Kidney capillary endothelial cell (primary cell): Measurements from ENCODE around the gene APLP1.
A peak's percentile ranks its signal among the peaks of the same experiment; 100 is the strongest.
"Not testable (repeated sequence)": the region's sequence is repeated elsewhere in the genome, so short reads cannot be mapped to it uniquely, and the experiment has no call there.

Experiments
- DNase-seq: peaks from one replicate; pipeline ENCODE4 v3.0.0-alpha.2; 2018; ENCODE audit warnings: low spot score

The APLP1 gene

DNA sequence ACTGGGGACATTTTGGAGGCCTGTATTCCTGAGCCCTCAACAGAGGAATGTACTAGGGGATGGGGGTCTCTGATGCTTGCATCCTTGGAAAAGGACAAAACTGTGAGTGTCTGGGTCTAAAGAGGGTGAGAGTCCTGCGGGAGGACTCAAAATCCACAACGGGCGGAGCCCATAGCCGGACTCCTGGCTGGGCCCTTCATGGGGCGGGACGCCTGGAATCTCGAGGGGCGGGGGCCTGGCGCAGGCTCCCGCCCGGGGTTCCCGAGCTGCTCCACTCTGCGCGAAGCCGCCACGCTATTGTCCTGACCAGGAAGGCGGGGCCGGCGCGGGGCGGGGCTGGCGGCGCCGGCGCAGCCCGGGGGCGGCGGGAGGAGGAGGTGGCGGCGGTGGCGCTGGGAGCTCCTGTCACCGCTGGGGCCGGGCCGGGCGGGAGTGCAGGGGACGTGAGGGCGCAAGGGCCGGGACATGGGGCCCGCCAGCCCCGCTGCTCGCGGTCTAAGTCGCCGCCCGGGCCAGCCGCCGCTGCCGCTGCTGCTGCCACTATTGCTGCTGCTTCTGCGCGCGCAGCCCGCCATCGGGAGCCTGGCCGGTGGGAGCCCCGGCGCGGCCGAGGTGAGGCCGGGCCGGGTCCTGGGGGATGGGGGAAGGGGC is at the start of gene APLP1:
Gene APLP1, plus strand, starts transcription at position 403 of the 651 bp plus-strand sequence. Its CDS starts 63 bp downstream, at position 466.
- DNase-seq = peak; percentile 40

DNA sequence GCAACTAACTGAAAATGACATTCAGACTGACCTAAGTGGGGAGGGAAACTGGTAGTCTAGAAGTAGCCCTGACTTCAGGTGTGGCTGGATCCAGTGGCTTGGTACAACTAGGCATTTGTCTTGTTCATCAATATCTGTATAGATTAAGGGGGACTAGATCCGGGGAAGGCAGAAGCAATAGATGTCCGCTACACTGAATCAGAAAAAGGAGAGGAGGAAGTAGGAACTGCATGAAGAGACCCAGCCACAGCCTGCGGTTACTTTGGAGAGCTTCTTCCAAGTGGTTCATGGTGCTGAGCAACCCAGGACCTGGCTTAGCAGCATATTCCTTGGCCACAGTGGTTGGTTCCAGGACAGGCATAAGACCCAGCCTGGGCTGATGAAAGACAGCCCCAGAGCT is 45.8 kb upstream of the APLP1 start:
- DNase-seq = no peak

DNA sequence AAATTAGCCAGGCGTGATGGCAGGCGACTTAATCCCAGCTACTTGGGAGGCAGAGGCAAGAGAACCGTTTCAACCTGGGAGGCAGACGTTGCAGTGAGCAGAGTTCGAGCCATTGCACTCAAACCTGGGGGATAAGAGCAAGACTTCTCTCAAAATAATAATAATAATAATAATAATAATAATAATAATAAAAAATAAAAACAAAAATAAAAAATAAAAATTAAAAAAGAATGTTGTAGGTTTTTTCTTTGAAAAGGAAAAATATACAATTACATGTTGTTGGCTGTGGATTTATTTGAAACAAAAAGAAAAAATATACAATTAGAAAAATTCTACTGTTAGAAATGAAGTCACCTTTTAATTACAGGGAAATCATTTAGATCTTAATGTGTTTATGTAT is 44.2 kb upstream of the APLP1 start:
- DNase-seq = no peak

DNA sequence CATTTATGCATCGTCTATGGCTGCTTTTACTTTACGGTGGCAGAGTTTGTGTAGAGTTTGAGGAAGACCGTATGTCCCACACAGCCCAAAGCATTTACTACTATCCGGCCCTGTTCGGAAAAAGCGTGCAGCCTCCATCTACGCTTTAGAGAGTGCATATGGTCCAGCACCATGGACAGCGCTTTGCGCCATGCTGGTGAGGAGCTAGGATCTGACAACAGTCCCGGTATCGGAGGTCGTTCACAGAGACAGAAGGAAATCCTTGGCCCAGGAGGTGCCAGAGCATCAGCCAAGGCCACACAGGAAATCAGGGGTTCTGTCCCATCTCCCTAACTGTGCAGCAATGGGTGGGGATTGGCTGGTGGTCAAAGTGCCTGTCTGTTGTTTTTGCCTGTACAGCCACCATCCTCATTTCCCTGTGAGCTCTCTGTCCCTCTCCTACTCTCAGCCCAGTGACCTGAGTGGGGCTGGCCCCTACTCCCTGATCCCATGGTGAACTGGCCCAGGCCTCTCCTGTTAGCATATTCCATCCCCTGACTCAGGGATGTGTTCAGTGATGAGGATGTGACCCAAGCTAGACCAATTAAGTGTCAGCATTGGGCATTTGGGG is 39.6 kb upstream of the APLP1 start:
- DNase-seq = peak; percentile 58

DNA sequence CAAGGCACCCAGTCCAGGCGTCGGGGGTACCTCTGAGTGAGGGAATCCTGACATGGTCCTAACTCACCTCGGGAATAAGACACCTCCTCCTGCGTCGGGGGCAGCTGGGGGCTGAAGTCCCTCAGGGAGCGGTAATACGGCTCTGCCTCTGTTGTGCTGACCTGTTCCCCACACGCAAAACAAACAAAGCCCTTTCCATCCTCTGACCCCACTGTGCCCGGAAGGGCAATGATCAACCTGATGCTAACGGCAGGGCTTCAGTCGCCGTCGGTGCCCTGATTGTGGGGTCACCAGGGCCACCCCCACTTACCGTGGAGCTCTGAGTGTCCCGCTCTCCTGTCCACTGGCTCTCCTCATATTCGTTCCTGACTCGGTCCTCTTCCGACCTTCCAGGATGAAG is 37.4 kb upstream of the APLP1 start:
- DNase-seq = no peak

DNA sequence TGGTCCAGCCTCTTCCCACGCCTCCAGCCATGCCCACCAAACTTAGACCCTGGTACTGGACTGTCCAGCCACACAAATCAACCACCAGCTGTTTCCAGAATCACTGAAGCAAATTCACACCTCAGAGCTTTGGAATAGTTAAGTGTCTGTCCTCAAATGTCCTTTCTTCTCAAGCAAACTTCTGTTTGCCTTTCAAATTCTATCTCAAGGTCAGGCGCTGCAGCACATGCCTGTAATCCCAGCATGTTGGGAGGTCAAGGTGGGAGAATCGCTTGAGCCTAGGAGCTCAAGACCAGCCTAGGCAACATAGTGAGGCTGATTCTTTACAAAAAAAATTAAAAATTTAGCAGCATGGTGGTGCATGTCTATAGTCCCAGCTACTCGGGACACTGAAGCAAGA is 36.3 kb upstream of the APLP1 start:
- no peak for DNase-seq

DNA sequence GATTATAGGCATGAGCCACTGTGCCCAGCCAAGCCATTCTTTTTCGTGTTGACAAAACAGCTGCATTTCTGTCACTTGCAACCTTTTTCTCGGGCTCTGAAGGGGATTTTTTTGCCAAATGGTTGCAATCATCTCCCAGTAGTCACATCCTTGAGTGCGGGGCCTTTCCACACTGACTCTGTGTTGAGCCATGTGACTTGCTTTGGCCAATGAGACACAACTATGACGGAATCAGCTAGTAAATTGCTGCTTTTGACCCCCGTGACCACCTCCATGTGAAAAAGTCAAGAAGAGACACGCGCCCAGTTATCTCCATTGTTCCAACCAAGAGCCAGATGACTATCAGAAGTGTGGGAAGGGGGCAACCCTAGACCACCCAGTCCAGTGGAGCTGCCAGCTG is 34.4 kb upstream of the APLP1 start:
- no peak for DNase-seq

DNA sequence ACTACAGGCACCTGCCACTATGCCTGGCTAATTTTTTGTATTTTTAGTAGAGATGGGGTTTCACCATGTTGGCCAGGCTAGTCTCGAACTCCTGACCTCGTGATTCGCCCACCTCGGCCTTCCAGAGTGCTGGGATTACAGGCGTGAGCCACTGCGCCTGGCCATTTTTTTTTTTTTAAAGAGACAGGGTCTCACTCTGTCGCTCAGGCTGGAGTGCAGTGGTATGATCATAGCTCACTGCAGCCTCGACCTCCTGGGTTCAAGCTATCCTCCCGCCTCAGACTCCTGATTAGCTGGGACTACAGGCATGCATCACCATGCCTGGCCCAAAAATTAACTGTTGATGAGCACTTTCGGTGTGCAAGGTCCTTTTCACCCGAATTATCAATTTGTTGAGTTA is 32.3 kb upstream of the APLP1 start:
- DNase-seq = not testable (repeated sequence)

DNA sequence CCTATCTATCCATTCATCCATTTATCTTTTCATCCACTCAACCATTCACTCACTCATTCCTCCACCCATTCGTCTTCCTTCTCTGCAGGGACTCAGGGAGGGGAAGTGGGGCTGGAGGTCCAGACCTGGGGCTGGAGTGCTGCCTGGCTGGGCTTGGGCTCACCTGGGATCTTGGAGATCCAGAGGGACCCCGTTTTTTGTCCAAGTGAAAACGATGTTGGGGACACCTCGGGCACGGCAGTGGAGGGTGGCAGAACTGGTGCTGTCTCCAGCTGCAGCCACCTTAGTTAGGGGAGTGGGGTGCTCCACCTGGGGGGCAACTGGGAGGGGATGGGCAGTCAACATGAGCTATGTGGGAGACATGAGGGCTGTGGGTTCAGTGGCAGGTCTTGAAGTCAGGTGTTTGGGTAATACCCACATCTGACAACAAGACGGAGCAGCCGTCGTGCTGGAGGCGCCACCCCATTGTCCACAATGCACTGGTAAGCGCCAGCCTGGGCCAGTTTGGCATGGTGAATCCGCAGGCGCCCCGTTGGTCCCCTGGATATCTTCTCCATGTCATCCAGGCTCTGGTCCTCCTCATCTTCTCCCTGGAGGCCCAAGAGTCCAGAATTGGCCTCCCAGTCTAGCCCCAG is 26.3 kb upstream of the APLP1 start:
- no peak for DNase-seq

DNA sequence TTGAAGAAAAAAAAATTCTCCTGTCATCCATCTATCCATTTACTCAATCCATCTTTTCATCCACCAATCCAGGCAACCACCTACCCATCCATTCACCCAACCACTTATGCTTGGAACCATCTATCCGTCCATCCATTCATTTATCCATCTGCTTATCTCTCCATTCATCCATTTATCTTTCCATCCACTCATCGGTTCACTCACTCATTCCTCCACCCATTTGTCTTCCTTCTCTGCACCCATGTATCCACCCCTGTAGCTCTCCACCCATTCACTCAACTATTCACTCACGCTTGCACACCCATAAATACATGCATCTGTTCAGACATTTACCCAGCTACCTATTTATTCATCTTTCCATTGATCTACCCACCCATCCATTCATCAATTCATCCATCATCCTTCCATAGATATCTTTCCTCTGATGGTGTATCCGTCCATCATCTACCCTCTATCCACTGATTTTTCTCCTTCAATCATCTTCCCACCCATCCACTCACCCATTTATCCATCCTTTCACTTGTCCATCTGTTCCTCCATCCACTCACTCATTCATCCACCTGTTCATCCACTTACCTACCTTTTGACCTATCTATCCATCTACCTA is 25.6 kb upstream of the APLP1 start:
- no peak for DNase-seq

DNA sequence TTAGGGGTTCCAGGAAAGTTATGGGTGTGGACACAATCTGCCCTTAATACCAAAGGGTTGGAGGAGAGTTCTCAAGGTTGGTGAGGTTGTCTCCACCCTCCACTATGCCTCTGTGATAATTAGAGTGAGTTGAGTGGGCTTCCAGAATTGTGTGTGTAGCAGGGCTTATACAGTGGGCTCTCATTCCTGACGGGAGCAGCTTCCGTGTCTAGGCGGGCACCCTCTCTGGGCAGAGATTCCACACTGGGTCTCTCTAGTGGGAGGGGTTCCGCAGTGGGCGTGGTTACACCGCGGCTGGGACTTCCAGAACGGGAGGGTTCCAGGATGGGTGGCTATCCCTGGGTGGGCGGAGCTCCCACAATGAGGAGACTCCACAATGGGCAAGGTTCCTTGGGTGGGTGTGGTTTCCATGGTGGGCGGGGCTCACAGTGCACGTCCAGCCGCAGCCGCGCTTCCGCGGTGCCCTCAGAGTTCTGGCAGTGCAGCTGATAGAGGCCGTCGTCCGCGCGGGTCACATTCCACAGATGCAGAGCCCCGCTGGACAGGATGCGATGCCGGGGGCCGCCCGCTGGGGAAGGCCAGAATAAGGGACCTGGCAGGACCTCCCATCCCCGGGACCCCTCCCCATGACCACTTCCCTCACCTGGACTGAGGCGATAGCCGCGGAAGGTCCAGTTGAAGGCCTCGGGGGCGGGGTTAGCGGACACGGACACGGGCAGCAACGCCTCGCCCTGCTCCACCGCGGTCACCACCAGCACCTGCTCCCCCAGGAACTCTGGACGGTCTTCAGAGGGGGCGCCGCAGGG is 24.5 kb upstream of the APLP1 start:
- DNase-seq = no peak

DNA sequence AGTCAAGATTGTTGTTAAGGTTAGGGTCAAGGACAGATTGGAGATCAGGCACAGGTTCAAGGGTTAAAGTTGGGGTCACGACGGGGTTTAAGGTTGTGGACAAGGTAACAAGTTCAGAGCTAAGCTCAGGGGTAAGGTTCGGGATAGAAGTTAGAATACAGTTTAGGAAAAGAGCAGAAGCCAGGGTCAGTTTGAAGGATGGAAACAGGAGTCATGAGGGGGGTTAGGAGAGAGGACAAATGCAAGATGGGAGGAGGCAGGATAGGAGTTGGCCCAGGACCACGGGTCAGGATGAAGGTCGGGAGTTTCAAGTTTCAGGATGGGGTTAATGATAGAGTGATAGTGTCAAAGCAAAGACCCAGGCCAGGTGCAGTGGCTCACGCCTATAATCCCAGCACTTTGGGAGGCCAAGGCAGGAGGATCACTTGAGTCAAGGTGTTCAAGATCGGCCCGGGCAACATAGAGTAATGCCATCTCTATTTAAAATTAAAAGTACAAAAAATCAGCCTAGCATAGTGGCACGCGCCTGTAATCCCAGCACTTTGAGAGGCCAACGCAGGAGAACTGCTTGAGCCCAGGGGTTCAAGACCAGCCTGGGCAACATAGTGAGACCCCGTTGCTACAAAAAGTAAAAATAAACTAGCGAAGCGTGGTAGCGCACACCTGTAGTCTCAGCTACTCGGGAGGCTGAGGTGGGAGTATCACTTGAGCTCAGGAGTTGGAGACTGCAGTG is 23.7 kb upstream of the APLP1 start:
- DNase-seq = no peak

DNA sequence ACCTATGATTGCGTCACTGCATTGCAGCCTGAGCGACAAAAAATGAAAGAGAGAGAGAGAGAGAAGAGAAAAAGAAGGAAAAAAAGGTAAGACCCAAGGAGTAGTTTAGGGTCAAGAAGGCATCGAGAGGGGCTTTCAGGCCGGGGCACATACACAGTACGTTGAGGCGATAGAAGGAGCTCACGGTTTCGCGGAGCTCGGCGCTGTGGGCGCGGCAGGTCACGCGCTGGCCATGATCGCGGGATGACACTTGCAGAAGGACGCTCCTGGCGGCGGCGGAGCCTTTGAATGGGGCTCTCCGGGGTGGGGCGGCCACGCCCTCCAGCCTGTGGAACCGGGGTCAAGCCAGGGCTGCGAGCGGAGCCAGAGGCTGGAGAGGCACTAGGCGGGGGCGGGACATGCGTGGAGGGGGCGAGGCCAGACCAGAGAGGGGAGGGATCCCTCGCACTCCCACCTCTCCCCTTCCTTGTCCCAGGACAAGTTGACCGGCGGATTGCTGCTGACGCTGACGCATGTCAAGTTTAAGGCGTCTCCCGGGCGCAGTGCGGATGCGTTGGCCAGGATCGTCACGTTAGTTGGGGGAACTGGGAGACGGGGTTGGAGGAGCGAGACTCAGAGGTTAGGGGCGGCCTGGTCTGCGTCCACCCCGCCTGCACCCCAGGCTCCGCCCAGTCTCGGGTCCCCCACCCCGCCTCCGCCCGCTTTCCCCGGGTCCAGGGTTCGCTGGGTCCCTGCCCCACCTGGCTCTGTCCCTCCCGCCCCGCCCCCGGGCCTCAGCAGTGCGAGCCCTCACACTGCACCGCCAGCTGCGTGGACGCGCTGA is 22.9 kb upstream of the APLP1 start:
- no peak for DNase-seq

DNA sequence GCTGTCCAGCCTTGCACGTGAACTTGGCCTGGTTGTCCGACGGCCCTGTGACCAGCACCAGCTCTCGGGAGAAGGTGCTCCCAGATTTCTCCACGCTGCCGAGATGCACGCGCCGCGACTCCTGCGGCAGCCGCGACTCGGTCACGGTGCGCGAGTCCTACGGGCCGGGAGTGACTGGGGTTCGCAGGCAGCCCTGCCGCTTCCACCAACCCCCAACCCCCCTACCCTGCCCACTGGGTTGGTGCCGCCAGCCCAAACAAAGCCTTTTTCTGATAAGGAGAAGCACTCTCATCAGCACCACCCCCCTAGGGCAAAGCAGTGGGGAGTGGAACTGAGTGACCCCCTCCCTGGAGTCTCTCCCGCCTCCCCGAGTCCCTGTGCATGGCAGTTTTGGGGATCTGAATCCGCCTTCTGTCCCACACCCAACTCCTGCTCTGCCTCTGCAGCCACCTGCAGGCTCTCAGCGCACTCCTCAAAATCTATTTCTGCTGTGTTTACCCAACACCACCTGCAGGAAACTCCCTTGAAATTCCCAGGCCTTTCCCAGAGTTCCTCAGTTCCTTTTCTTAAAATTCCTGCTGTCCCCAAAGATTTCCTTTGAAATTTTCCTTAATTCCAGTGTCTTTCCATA is 22.2 kb upstream of the APLP1 start:
- no peak for DNase-seq

DNA sequence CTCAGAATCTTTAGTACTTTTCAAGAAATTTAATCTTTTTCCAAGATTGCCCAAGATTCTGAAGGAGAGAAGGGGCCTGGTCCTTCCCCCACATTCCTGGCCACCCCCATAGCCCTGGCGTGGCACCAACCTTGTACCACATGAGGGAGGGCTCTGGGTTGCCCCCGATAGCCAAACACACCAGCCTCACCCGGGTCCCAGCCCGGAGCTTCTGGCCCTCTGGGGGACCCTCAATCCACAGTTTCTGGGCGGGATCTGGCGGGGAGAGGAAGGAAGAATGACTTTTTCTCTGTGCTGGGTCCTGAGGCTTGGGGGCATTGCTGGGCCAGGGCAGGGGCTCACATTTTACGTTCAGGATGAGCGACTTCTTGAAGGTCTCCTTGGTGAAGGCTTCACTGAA is 20.5 kb upstream of the APLP1 start:
- DNase-seq = no peak

DNA sequence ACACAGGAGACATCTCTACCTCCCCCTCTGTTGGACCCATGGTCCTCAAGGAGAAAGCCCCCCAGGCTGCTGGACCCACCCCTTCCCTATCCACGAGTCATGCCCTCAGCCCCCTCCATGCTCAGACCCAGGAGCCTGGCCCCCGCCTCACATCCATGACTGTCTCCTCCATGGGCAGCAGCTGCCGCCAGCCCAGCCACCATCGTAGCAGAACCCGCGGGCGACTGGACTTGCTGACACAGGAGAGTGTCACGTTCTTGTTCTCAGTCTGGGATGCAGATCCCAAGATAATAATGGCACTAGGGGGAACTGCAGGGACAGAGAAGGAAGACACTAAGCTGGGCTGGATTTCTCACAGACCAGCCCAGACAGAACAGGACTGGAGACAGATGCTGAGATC is 19.9 kb upstream of the APLP1 start:
- DNase-seq = no peak

DNA sequence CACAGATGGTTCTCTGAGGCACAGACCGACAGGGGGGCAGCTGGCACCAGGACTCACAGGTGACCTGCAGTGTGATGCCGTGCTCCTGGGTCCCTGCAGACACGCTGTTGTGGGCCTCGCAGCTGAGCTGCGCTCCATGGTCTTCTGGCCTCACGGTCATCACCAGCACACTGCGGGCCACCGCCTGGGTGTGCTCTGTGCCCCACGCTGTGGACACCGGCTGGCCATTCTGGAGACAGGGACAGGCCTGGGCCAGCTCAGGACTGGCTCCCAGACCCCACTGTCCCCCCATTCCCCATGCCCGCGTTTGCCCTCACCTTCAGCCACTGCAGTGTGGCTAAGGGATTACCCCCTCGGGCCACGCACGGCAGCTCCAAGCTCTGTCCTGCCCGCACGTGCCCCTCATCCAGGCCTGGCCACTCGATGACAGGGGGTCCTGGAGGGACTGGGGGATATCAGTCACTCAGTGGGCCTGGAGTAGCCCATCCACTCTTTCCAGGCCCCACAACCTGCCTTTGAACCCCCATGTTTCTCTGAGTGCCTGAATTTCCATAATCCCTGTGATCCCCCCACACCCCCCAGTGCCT is 19.4 kb upstream of the APLP1 start:
- DNase-seq = no peak

DNA sequence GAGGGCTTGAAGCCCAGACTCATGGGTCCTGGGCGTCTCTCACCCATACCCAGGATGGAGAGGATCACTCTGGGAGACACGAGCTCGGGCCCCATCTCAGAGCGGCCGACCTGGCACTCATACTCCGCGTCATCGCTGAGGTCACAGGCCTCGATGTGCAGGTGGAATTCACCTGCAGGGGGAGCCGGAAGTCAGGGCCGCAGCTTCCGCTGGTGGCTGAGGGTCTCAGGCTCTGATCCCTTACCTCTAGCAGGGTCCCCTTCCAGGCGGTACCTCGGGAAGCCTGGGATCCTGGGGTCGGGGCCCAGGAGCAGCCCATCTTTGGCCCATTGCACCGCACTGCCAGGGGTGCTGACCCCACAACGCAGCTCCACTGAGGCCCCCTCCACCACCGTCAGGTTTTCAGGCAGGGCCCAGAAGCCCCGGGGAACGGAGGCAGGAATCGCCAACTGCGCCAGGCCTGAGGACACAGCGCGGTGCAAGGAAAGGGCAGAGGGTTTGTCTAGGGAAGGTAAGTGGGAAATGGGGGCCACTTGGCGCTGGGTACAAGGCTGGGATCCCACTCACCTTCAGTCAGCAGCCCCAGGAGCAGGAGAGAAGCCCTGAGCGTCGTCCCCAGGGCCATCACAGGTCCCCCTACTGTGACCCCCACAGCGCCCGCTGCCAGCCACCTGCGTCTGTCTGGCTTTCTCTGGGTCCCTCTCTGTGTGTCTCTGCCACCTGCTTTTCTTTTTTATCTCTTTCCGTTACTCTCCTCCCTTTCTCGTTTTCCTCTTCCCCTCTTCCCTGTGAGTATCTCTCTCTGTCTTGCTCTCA is 17.0 kb upstream of the APLP1 start:
- no peak for DNase-seq
